H9 (cell line): ENCODE results near the gene MTMR8. TPM values are rescaled to one million over a fixed set of nuclear protein-coding genes. Genes with fewer than 3 reads are reported as not detected.

Experiments
- DNase-seq: peaks from one replicate; pipeline ENCODE4 v3.0.0-alpha.2; 2017
- H2AFZ ChIP-seq: one replicate; pipeline ENCODE4 v1.6.1; 2013; ENCODE audit warnings: mild to moderate bottlenecking, low read length, control low read depth, moderate library complexity
- H2AK5ac ChIP-seq: 2 replicates; pipeline ENCODE4 v1.6.1; 2013; ENCODE audit warnings: low read length, control low read depth, mixed read lengths; ENCODE audit not compliant: insufficient read length
- H2BK120ac ChIP-seq: one replicate; pipeline ENCODE4 v1.6.1; 2013; ENCODE audit warnings: low read depth, mild to moderate bottlenecking, low read length, control low read depth, inconsistent platforms; ENCODE audit not compliant: poor library complexity, severe bottlenecking
- H2BK12ac ChIP-seq: 2 replicates; pipeline ENCODE4 v1.6.1; 2013; ENCODE audit warnings: low read length, control low read depth, mixed read lengths, low read depth; ENCODE audit not compliant: insufficient read length
- H2BK15ac ChIP-seq: 2 replicates; pipeline ENCODE4 v1.6.1; 2013; ENCODE audit warnings: low read depth, low read length, control low read depth
- H2BK20ac ChIP-seq: one replicate; pipeline ENCODE4 v1.6.1; 2013; ENCODE audit warnings: low read depth, mild to moderate bottlenecking, low read length, control low read depth, inconsistent platforms; ENCODE audit not compliant: poor library complexity, severe bottlenecking
- H2BK5ac ChIP-seq: 2 replicates; pipeline ENCODE4 v1.6.1; 2013; ENCODE audit warnings: low read length, control low read depth, mixed read lengths; ENCODE audit not compliant: insufficient read length
- H3K14ac ChIP-seq: 2 replicates; pipeline ENCODE4 v1.6.1; 2013; ENCODE audit warnings: low read length, control low read depth; ENCODE audit not compliant: insufficient read depth
- H3K18ac ChIP-seq: 2 replicates; pipeline ENCODE4 v1.6.1; 2013; ENCODE audit warnings: low read depth, mild to moderate bottlenecking, mixed read lengths, low read length, control low read depth; ENCODE audit not compliant: insufficient read length
- H3K23ac ChIP-seq: 2 replicates; pipeline ENCODE4 v1.6.1; 2013; ENCODE audit warnings: low read length, control low read depth, mixed read lengths, low read depth; ENCODE audit not compliant: insufficient read length
- H3K23me2 ChIP-seq: 2 replicates; pipeline ENCODE4 v1.6.1; 2013; ENCODE audit warnings: low read depth, mild to moderate bottlenecking, mixed read lengths, low read length, control low read depth; ENCODE audit not compliant: insufficient read length, poor library complexity, severe bottlenecking
- H3K27ac ChIP-seq: 2 replicates; pipeline ENCODE4 v1.5.1; 2013; ENCODE audit warnings: low read length, control low read depth, mixed read lengths, low read depth; ENCODE audit not compliant: insufficient read length
- H3K27me3 ChIP-seq: 2 replicates; pipeline ENCODE4 v1.6.1; 2013; ENCODE audit warnings: low read length, control low read depth, inconsistent platforms; ENCODE audit not compliant: insufficient read depth
- H3K4ac ChIP-seq: 2 replicates; pipeline ENCODE4 v1.6.1; 2013; ENCODE audit warnings: low read depth, mild to moderate bottlenecking, control low read depth, inconsistent platforms, low read length, moderate library complexity
- H3K4me1 ChIP-seq: 2 replicates; pipeline ENCODE4 v1.6.1; 2013; ENCODE audit warnings: low read length, control low read depth, inconsistent platforms; ENCODE audit not compliant: insufficient read depth
- H3K4me2 ChIP-seq: 2 replicates; pipeline ENCODE4 v1.6.1; 2013; ENCODE audit warnings: low read length, control low read depth, mixed read lengths; ENCODE audit not compliant: insufficient read length, insufficient read depth
- H3K56ac ChIP-seq: 2 replicates; pipeline ENCODE4 v1.6.1; 2013; ENCODE audit warnings: low read depth, mild to moderate bottlenecking, mixed read lengths, low read length, control low read depth; ENCODE audit not compliant: insufficient read length
- H3K79me1 ChIP-seq: 2 replicates; pipeline ENCODE4 v1.6.1; 2013; ENCODE audit warnings: low read depth, mild to moderate bottlenecking, moderate library complexity, low read length, control low read depth, inconsistent platforms; ENCODE audit not compliant: insufficient read depth, poor library complexity, severe bottlenecking
- H3K79me2 ChIP-seq: 2 replicates; pipeline ENCODE4 v1.6.1; 2013; ENCODE audit warnings: low read length, control low read depth, inconsistent platforms; ENCODE audit not compliant: insufficient read depth
- H3K9ac ChIP-seq: 2 replicates; pipeline ENCODE4 v1.6.1; 2013; ENCODE audit warnings: low read length, control low read depth, mixed read lengths; ENCODE audit not compliant: insufficient read length; ENCODE audit errors: extremely low read depth
- H3K9me3 ChIP-seq: one replicate; pipeline ENCODE4 v1.6.1; 2013; ENCODE audit warnings: low read depth, low read length, inconsistent platforms; ENCODE audit not compliant: control insufficient read depth
- H3T11ph ChIP-seq: one replicate; pipeline ENCODE4 v1.6.1; 2013; ENCODE audit warnings: mild to moderate bottlenecking, low read length, control low read depth, inconsistent platforms
- H4K20me1 ChIP-seq: one replicate; pipeline ENCODE4 v1.6.1; 2013; ENCODE audit not compliant: control insufficient read depth, insufficient read length, insufficient read depth
- H4K5ac ChIP-seq: 2 replicates; pipeline ENCODE4 v1.6.1; 2013; ENCODE audit warnings: low read depth, mild to moderate bottlenecking, mixed read lengths, low read length, control low read depth; ENCODE audit not compliant: insufficient read length
- H4K8ac ChIP-seq: replicated peaks from 2 replicates; pipeline ENCODE4 v1.6.1; 2013; ENCODE audit warnings: low read length, control low read depth, mixed read lengths, low read depth; ENCODE audit not compliant: insufficient read length
- H4K91ac ChIP-seq: 2 replicates; pipeline ENCODE4 v1.6.1; 2013; ENCODE audit warnings: low read depth, mild to moderate bottlenecking, moderate library complexity, mixed read lengths, low read length, control low read depth; ENCODE audit not compliant: insufficient read length
- H3K27ac Mint-ChIP-seq, 3 experiments: 2 replicates in 2 of 3; 3 replicates in 1 of 3; pipeline ENCODE4 v1.8.0; 2020 to 2021; ENCODE audit warnings: mixed read lengths in 3 of 3, mild to moderate bottlenecking in 1 of 3, moderate library complexity in 1 of 3
- H3K27me3 Mint-ChIP-seq: 2 replicates; pipeline ENCODE4 v1.8.0; 2021; ENCODE audit warnings: low read depth, mild to moderate bottlenecking, moderate library complexity, mixed read lengths
- H3K36me3 Mint-ChIP-seq, 3 experiments: 2 replicates in 2 of 3; 3 replicates in 1 of 3; pipeline ENCODE4 v1.8.0; 2020 to 2021; ENCODE audit warnings: low read depth in 3 of 3, mixed read lengths in 3 of 3; ENCODE audit not compliant: insufficient read depth in 1 of 3
- H3K4me1 Mint-ChIP-seq, 2 experiments: 2 replicates each; pipeline ENCODE4 v1.8.0; 2020; ENCODE audit warnings: mixed read lengths in 2 of 2
- H3K4me3 Mint-ChIP-seq, 2 experiments: 2 replicates in 1 of 2; 3 replicates in 1 of 2; pipeline ENCODE4 v1.8.0; 2020 to 2021; ENCODE audit warnings: mild to moderate bottlenecking in 2 of 2, mixed read lengths in 2 of 2, moderate library complexity in 1 of 2
- H3K9me3 Mint-ChIP-seq, 2 experiments: 2 replicates in 1 of 2; 3 replicates in 1 of 2; pipeline ENCODE4 v1.8.0; 2020; ENCODE audit warnings: mild to moderate bottlenecking in 2 of 2, mixed read lengths in 2 of 2, moderate library complexity in 1 of 2
- CTCF ChIP-seq: fragments of 200-600 bp; sonication (generic); conservative IDR thresholded peaks from 3 replicates; pipeline ENCODE4 v1.8.0; 2021; ENCODE audit warnings: antibody characterized with exemption, mild to moderate bottlenecking
- WGBS: extraction: QIAGEN DNeasy Blood & Tissue Kit; methylation state at CpG from one replicate; pipeline ENCODE4 v1.1.7; 2013; ENCODE audit warnings: missing lambda C conversion rate, low lambda C conversion rate, mixed read lengths; ENCODE audit not compliant: insufficient read length; ENCODE audit errors: extremely low coverage; 5-methylcytosine and 5-hydroxymethylcytosine counted together
- total RNA-seq: library from RNA; stranded (reverse); gene quantifications from 2 replicates; pipeline ENCODE4 v1.2.1, GENCODE V29; 2021

The MTMR8 gene
- total RNA-seq, 1 experiment from 2014 or later = 5.2 TPM

GRCh38 chrX:64350521-64350920, 44.7 kb downstream of the MTMR8 start:
- Histone ChIP-seq H4K8ac (no peak overlapping the region), H3K56ac (no peak overlapping the region), H3K4me1 (no peaks in the 10 kb centered on the region), H3K18ac (no peak overlapping the region), H2AFZ (no peak overlapping the region), H3K4me2 (no peak overlapping the region), H4K91ac (no peak overlapping the region), H2BK120ac (no peak overlapping the region), H4K20me1 (no peaks in the 10 kb centered on the region), H2BK12ac (no peak overlapping the region), H3K9me3 (peaks cover 12% of the 10 kb centered on the region), H2AK5ac (no peak overlapping the region), H3K9ac (no peak overlapping the region), H3K4ac (no peak overlapping the region), H2BK20ac (no peak overlapping the region), H2BK15ac (no peak overlapping the region), H3K27me3 (no peaks in the 10 kb centered on the region), H3K27ac (no peak overlapping the region), H3K14ac (no peak overlapping the region), H3K23ac (no peak overlapping the region), H3K79me1 (no peaks in the 10 kb centered on the region), H3T11ph (no peak overlapping the region), H2BK5ac (no peak overlapping the region), H3K79me2 (no peaks in the 10 kb centered on the region), H3K23me2 (no peaks in the 10 kb centered on the region), H4K5ac (no peak overlapping the region)
- H3K27ac Mint-ChIP-seq = no peak overlapping the region
- peaks cover 56 to 70% of the 10 kb centered on the region in 2 experiments for H3K9me3 Mint-ChIP-seq
- no peaks in the 10 kb centered on the region for H3K4me1 Mint-ChIP-seq
- no peaks in the 10 kb centered on the region for H3K27me3 Mint-ChIP-seq
- TF ChIP-seq CTCF = no peak
- H3K4me3 Mint-ChIP-seq = no peak overlapping the region; a peak in 1 of 5 replicates
- H3K36me3 Mint-ChIP-seq = peaks cover 4 to 21% (median 11%) of the 10 kb centered on the region in 3 experiments; a peak in 6 of 7 replicates
- DNase-seq = no peak
- no CpG with 5 or more reads among the region's 1 CpG for WGBS
